ENCODE results near the gene GALR2.

DNA sequence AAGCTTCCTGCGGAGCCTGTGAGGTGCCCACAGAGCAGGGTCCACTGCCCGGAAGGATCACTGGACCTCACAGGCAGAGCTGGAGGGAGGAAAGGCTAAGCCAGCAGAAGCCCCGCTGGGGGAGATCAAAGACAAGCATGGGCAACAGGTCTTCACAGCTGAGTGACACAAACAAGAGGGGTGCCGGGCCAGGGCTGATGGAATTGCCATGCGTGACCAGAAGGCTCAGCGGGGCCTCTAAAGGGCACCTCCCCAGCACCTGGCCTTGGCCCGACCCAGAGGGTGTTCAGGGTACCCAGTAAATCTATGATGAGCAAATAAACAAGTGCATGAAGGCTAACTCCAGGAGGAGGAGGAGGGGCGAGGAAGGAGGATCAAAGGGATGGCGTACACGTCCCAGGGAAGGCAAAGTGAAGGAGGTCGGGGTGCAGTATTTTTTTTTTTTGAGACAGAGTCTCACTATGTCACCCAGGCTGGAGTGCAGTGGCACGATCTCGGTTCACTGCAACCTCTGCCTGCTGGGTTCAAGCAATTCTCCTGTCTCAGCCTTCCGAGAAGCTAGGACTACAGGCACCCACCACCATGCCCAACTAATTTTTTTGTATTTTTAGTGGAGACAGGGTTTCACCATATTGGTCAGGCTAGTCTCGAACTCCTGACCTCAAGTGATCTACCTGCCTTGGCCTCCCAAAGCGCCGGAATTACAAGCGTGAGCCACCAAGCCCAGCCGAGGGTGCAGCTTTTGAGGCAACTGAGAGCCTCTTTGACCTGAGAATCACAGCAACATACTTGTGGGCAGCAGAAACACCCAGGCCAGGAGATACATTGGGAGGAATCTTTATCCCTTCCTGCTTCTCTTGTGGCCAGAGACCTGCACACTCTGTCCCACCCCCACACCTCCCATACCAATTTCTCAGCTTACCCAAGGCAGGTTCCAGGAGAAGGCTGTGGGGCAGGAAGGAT, 45.1 kb downstream of the GALR2 start:
- TF ChIP-seq CTCF (optimal IDR thresholded peaks at IDR 0.05 in 1 of 3, IDR thresholded peaks at IDR 0.05 in 1 of 3, conservative IDR thresholded peaks at IDR 0.05 in 1 of 3; ENCODE audit: extremely low read depth in 1 of 3, insufficient read depth in 2 of 3, low read length in 3 of 3) (no peak), EZH2 (IDR thresholded peaks at IDR 0.05; ENCODE audit: low read length) (no peak)
